Measurements from ENCODE around the gene UBIAD1.

The UBIAD1 gene

DNA sequence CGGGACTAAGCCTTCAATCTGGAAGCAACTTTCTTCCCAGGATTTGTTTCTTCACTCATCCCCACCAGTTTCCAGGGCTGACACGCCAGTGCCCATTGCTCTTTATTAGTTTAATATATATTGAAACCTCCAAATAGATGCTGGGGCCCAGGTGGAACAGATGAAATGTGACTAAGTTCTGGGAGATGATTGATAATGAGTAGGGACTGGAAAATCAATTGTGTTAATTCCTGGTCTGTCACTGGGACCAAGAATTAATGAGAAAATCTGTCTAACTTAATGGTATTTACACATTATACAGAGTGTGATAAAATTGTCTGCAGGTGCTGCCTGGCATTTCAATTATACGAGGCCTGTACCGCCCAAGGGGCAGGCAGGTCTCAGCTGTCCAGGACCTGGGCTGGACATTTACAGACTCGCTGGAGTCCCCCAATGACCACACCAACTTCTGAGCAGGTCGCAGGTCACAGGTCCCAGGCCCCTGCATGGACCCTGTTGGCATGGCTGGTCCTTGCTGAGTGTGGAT is 35.8 kb downstream of the UBIAD1 start:
- peaks cover 18% of the 10 kb centered on the region for H3K27me3 ChIP-seq

DNA sequence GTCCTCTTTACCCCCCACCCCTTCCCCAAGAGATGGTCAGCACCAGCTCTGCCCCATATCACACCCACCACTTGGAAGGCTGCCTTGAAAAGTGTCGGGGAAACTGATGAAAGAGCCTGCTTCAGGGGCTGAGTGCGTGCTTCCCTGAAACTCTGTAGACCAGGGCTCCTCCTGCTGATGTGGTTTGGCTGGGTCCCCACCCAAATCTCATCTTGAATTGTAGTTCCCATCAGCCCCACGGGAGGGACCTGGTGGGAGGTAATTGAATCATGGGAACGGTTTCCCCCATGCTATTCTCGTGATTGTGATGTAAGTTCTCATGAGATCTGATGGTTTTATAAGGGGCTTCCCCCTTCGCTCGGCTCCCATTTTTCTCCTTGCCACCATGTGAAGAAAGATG is 36.4 kb downstream of the UBIAD1 start:
- Histone ChIP-seq H3K4me1 (ENCODE audit: control insufficient read depth in 1 of 2, insufficient read depth in 1 of 2, low read depth in 1 of 2, low read length in 1 of 2) (no peaks in the 10 kb centered on the region), H3K36me3 (no peaks in the 10 kb centered on the region), H3K27ac (no peak overlapping the region), H3K4me3 (ENCODE audit: low read depth in 1 of 2, low read length in 1 of 2) (no peak overlapping the region), H3K9me3 (no peaks in the 10 kb centered on the region), H3K27me3 (peaks cover 18% of the 10 kb centered on the region)
- TF ChIP-seq, protein P1, sequence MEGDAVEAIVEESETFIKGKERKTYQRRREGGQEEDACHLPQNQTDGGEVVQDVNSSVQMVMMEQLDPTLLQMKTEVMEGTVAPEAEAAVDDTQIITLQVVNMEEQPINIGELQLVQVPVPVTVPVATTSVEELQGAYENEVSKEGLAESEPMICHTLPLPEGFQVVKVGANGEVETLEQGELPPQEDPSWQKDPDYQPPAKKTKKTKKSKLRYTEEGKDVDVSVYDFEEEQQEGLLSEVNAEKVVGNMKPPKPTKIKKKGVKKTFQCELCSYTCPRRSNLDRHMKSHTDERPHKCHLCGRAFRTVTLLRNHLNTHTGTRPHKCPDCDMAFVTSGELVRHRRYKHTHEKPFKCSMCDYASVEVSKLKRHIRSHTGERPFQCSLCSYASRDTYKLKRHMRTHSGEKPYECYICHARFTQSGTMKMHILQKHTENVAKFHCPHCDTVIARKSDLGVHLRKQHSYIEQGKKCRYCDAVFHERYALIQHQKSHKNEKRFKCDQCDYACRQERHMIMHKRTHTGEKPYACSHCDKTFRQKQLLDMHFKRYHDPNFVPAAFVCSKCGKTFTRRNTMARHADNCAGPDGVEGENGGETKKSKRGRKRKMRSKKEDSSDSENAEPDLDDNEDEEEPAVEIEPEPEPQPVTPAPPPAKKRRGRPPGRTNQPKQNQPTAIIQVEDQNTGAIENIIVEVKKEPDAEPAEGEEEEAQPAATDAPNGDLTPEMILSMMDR (IDR thresholded peaks at IDR 0.05), result no peak

More for the DNA sequence above, 35.8 kb downstream of the UBIAD1 start:
- Histone ChIP-seq H3K4me1 (ENCODE audit: control insufficient read depth in 1 of 2, insufficient read depth in 1 of 2, low read depth in 1 of 2, low read length in 1 of 2) (no peaks in the 10 kb centered on the region), H3K36me3 (no peaks in the 10 kb centered on the region), H3K9me3 (no peaks in the 10 kb centered on the region), H3K4me3 (ENCODE audit: low read depth in 1 of 2, low read length in 1 of 2) (no peak overlapping the region), H3K27ac (no peak overlapping the region)
- TF ChIP-seq, protein P1 (IDR thresholded peaks at IDR 0.05), result no peak

DNA sequence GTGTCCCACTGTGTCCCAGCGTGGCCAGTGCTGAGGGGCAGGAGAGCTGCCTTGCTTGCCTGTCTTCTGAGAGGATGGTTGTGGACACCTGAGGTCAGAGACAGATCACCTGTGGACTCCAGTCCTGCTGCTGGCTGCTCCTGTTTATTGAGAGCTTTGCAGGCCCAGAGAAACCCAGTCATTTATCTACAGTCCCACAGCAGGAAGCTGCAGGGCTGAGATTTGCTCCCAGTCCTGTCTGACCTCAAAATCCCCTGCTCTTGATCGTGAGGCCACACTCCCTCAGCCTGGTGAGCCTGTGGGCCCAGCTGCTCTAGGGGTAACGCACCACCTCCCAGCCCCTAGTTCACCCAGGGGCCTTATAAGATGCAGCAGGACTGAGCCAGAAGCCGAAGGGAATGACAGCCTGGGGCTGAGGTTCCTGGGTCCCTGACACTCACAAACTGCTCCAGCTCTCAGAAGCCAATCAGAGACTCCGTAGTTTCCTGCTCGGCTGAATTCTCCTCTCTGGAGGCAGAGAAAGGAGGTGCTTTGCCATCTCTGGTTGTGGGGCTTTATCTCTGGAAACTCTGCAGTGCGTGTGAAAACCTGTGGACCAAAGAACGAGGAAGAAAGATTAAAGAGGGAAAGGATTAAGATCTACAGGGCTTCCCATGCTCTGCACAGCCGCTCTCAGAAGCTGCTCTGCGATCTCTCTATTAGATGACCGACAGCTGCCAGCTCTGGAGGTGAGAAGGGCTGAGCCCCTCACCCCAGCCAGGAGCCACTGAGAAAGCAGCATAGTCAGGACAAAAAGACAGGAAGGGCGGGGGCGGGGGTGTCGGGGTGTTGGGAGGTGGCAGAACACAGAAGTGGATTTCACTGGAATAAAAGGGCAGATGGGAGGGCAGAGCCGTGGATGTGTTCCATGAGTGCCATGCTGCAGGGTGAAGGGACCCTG is 39.1 kb downstream of the UBIAD1 start:
- Histone ChIP-seq H3K4me3 (ENCODE audit: low read depth in 1 of 2, low read length in 1 of 2) (no peak overlapping the region), H3K27ac (no peak overlapping the region), H3K4me1 (ENCODE audit: control insufficient read depth in 1 of 2, insufficient read depth in 1 of 2, low read depth in 1 of 2, low read length in 1 of 2) (no peaks in the 10 kb centered on the region), H3K9me3 (no peaks in the 10 kb centered on the region), H3K27me3 (peaks cover 18% of the 10 kb centered on the region), H3K36me3 (no peaks in the 10 kb centered on the region)
- TF ChIP-seq, protein P1 (IDR thresholded peaks at IDR 0.05), result no peak

DNA sequence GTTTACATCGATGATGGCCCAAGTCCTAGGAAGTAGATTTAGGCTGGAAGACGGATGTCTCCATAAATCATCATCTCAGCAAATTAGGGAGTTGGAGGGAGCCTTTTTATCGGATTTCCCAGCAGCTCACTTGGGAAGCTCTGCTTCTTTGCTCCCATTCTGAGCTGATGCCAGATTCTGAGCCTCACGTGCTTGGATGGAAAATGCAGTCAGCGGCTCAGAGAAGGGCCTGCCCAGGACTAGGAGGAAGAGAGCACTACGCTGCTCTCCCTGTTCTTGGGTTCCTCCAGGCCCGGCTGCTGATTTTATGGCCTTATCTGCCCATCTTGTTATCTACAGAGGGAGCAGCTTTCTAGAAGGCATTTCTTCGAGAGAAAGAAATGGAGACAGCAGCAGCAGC is 42.0 kb downstream of the UBIAD1 start:
- Histone ChIP-seq H3K4me1 (ENCODE audit: control insufficient read depth in 1 of 2, insufficient read depth in 1 of 2, low read depth in 1 of 2, low read length in 1 of 2) (no peaks in the 10 kb centered on the region), H3K27me3 (peaks cover 18% of the 10 kb centered on the region), H3K4me3 (ENCODE audit: low read depth in 1 of 2, low read length in 1 of 2) (no peak overlapping the region), H3K36me3 (no peaks in the 10 kb centered on the region), H3K9me3 (no peaks in the 10 kb centered on the region), H3K27ac (no peak overlapping the region)
- TF ChIP-seq, protein P1 (IDR thresholded peaks at IDR 0.05), result no peak

DNA sequence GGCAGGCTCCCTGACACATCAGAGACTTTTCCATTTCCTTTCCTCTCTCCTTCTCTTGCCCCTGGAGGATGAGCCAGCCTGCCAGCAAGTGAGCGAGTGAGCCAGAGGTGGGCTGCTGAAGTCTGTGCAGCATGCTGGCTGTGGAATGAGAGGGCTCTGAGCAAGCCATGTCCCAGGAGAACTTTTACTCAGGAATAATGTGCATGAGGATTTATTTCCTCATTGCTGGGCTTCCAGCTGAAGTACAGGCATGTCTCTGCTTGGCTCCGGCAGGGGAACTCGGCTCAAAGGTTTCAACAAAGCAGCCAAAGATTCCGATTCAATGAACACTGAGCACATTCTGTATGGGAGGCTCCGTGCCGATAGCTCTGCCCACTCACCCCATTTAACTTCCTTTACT is 43.7 kb downstream of the UBIAD1 start:
- no peaks in the 10 kb centered on the region for H3K4me1 ChIP-seq (ENCODE audit: control insufficient read depth in 1 of 2, insufficient read depth in 1 of 2, low read depth in 1 of 2, low read length in 1 of 2)
- no peaks in the 10 kb centered on the region for H3K36me3 ChIP-seq
- no peaks in the 10 kb centered on the region for H3K9me3 ChIP-seq
- TF ChIP-seq, protein P1 (IDR thresholded peaks at IDR 0.05), result no peak
- H3K27me3 ChIP-seq, result peaks cover 10% of the 10 kb centered on the region
- H3K27ac ChIP-seq, result no peak overlapping the region
- H3K4me3 ChIP-seq (ENCODE audit: low read depth in 1 of 2, low read length in 1 of 2), result no peak overlapping the region
